GM18517 (cell line): ENCODE results near the gene FSTL5.

Experiments
- ATAC-seq: cut with Tn5 transposase; IDR thresholded peaks from one replicate; pipeline ENCODE4 v1.9.1; 2021; ENCODE audit warnings: mild to moderate bottlenecking, moderate library complexity; ENCODE audit not compliant: unreplicated experiment

FSTL5 gene

GRCh38 chr4:161728929-161729328 is 434.9 kb downstream of the FSTL5 start:
- ATAC-seq: no peak

- ATAC-seq: no peak
These were observed 441.9 kb downstream of the FSTL5 start for GRCh38 chr4:161721947-161722346.

GRCh38 chr4:161717084-161717483 is 446.7 kb downstream of the FSTL5 start:
- ATAC-seq: no peak

GRCh38 chr4:161714931-161715330 is 448.9 kb downstream of the FSTL5 start:
- ATAC-seq: no peak

GRCh38 chr4:161714022-161714751 is 449.6 kb downstream of the FSTL5 start:
- ATAC-seq: no peak

GRCh38 chr4:161704653-161705052 is 459.1 kb downstream of the FSTL5 start:
- no peak for ATAC-seq

- ATAC-seq: no peak
These were observed 459.8 kb downstream of the FSTL5 start for GRCh38 chr4:161704040-161704439.

- no peak for ATAC-seq
These were observed 461.5 kb downstream of the FSTL5 start for GRCh38 chr4:161702287-161702686.

GRCh38 chr4:161696944-161697343 is 466.9 kb downstream of the FSTL5 start:
- ATAC-seq: no peak

- ATAC-seq: no peak
These were observed 483.7 kb downstream of the FSTL5 start for GRCh38 chr4:161680146-161680545.

- ATAC-seq: no peak
These were observed 499.1 kb downstream of the FSTL5 start for GRCh38 chr4:161664740-161665139.

GRCh38 chr4:161663844-161664243 is 500.0 kb downstream of the FSTL5 start:
- no peak for ATAC-seq

- ATAC-seq: no peak
These were observed 505.1 kb downstream of the FSTL5 start for GRCh38 chr4:161658676-161659075.

- no peak for ATAC-seq
These were observed 506.2 kb downstream of the FSTL5 start for GRCh38 chr4:161657616-161658015.

GRCh38 chr4:161656594-161656993 is 507.2 kb downstream of the FSTL5 start:
- no peak for ATAC-seq

GRCh38 chr4:161655148-161655547 is 508.7 kb downstream of the FSTL5 start:
- ATAC-seq: no peak

GRCh38 chr4:161653697-161654096 is 510.1 kb downstream of the FSTL5 start:
- no peak for ATAC-seq

GRCh38 chr4:161651586-161651985 is 512.2 kb downstream of the FSTL5 start:
- no peak for ATAC-seq

- ATAC-seq: no peak
These were observed 513.0 kb downstream of the FSTL5 start for GRCh38 chr4:161650812-161651211.

GRCh38 chr4:161647757-161648156 is 516.0 kb downstream of the FSTL5 start:
- no peak for ATAC-seq

- no peak for ATAC-seq
These were observed 521.1 kb downstream of the FSTL5 start for GRCh38 chr4:161642708-161643107.

GRCh38 chr4:161629694-161630441 is 533.9 kb downstream of the FSTL5 start:
- ATAC-seq: no peak
